Mesendoderm (in vitro differentiated cells): ENCODE results near the gene PLPP4.
A peak's percentile ranks its signal among the peaks of the same experiment; 100 is the strongest.

Experiments used
- DNase-seq: peaks from one replicate; pipeline ENCODE4 v3.0.0; 2013
- H2AK5ac ChIP-seq: 2 replicates; pipeline ENCODE4 v1.6.1; 2013; ENCODE audit warnings: low read length, inconsistent platforms
- H2BK120ac ChIP-seq: 2 replicates; pipeline ENCODE4 v1.6.1; 2013; ENCODE audit warnings: low read depth, mild to moderate bottlenecking, low read length, moderate library complexity, mixed read lengths
- H2BK15ac ChIP-seq: replicated peaks from 2 replicates; pipeline ENCODE4 v1.6.1; 2013; ENCODE audit warnings: low read depth, mild to moderate bottlenecking, moderate library complexity
- H2BK5ac ChIP-seq: 2 replicates; pipeline ENCODE4 v1.6.1; 2013; ENCODE audit warnings: low read length, inconsistent platforms
- H3K18ac ChIP-seq: 2 replicates; pipeline ENCODE4 v1.6.1; 2013; ENCODE audit warnings: mild to moderate bottlenecking, low read length, mixed read lengths
- H3K23ac ChIP-seq: one replicate; pipeline ENCODE4 v1.6.1; 2013; ENCODE audit warnings: low read length
- H3K27ac ChIP-seq: 2 replicates; pipeline ENCODE4 v1.5.1; 2013; ENCODE audit warnings: low read depth, mild to moderate bottlenecking, inconsistent platforms, low read length, moderate library complexity
- H3K27me3 ChIP-seq: 2 replicates; pipeline ENCODE4 v1.6.1; 2013; ENCODE audit warnings: low read length, control low read depth, mild to moderate bottlenecking, inconsistent platforms; ENCODE audit not compliant: insufficient read depth, poor library complexity
- H3K36me3 ChIP-seq: 2 replicates; pipeline ENCODE4 v1.6.1; 2013; ENCODE audit warnings: low read length, inconsistent platforms; ENCODE audit not compliant: control insufficient read depth, insufficient read depth
- H3K4ac ChIP-seq: one replicate; pipeline ENCODE4 v1.6.1; 2013; ENCODE audit warnings: low read depth, mild to moderate bottlenecking, low read length, moderate library complexity
- H3K4me1 ChIP-seq: 2 replicates; pipeline ENCODE4 v1.6.1; 2013; ENCODE audit warnings: low read depth, low read length, inconsistent platforms; ENCODE audit not compliant: control insufficient read depth
- H3K4me2 ChIP-seq: 2 replicates; pipeline ENCODE4 v1.6.1; 2013; ENCODE audit warnings: low read length
- H3K4me3 ChIP-seq: 2 replicates; pipeline ENCODE4 v1.5.1; 2013; ENCODE audit warnings: mild to moderate bottlenecking, low read length
- H3K56ac ChIP-seq: one replicate; pipeline ENCODE4 v1.6.1; 2013; ENCODE audit warnings: low read length
- H3K79me1 ChIP-seq: 2 replicates; pipeline ENCODE4 v1.6.1; 2013; ENCODE audit warnings: low read length, inconsistent platforms
- H3K79me2 ChIP-seq: 2 replicates; pipeline ENCODE4 v1.6.1; 2013; ENCODE audit warnings: mild to moderate bottlenecking, low read length; ENCODE audit not compliant: control insufficient read depth, insufficient read depth
- H3K9ac ChIP-seq: 2 replicates; pipeline ENCODE4 v1.6.1; 2013; ENCODE audit warnings: low read length, inconsistent platforms
- H4K5ac ChIP-seq: one replicate; pipeline ENCODE4 v1.6.1; 2013; ENCODE audit warnings: low read length
- H4K8ac ChIP-seq: one replicate; pipeline ENCODE4 v1.6.1; 2013; ENCODE audit warnings: low read depth, mild to moderate bottlenecking, control low read depth, low read length, moderate library complexity
- WGBS: extraction: QIAGEN DNeasy Blood & Tissue Kit; methylation state at CpG from one replicate; pipeline ENCODE4 v1.1.7; 2013; ENCODE audit warnings: low lambda C conversion rate, missing lambda C conversion rate; ENCODE audit not compliant: insufficient coverage; ENCODE audit errors: extremely low coverage; 5-methylcytosine and 5-hydroxymethylcytosine counted together

Gene PLPP4

DNA sequence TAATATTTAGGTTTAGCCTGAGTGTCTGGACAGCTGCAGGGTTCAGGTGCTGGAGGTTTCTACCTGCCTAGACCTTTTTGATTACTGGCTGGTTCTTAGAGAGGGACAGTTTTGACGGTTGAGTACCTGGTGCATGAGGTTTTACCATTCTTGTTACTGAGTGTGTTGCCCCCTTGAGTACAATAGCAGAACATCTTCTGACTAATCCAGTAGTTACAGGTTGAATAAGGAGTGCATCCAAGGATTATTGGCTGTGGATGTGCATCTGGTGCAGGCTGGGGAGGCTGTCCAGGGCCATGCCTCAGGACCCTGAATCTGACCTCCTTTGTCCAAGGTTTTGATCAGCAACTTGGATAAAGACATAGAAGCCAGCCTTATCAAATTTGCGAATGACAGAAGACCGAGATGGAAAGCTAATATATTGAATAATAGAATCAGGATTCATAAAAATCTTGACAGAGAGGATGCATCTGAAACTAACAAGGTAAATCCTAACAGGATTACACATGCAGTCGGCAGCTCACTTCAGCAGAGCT is 23.1 kb downstream of the PLPP4 start:
- no peak overlapping the region for H3K56ac ChIP-seq
- H3K23ac ChIP-seq, result no peak overlapping the region
- no peak overlapping the region for H3K27ac ChIP-seq
- no peaks in the 10 kb centered on the region for H3K79me1 ChIP-seq
- no peaks in the 10 kb centered on the region for H3K4me1 ChIP-seq
- H3K18ac ChIP-seq, result no peak overlapping the region
- H4K8ac ChIP-seq, result no peak overlapping the region
- WGBS, result no CpG with 5 or more reads among the region's 4 CpGs
- no peak overlapping the region for H3K9ac ChIP-seq
- H2AK5ac ChIP-seq, result no peak overlapping the region
- no peak overlapping the region for H3K4me2 ChIP-seq
- no peaks in the 10 kb centered on the region for H3K27me3 ChIP-seq
- peak; percentile 41 for DNase-seq
- H3K4ac ChIP-seq, result no peak overlapping the region
- no peak overlapping the region for H3K4me3 ChIP-seq
- no peaks in the 10 kb centered on the region for H3K36me3 ChIP-seq
- H2BK15ac ChIP-seq, result no peak overlapping the region
- no peak overlapping the region for H2BK120ac ChIP-seq
- H2BK5ac ChIP-seq, result no peak overlapping the region
- no peaks in the 10 kb centered on the region for H3K79me2 ChIP-seq
- no peak overlapping the region for H4K5ac ChIP-seq

DNA sequence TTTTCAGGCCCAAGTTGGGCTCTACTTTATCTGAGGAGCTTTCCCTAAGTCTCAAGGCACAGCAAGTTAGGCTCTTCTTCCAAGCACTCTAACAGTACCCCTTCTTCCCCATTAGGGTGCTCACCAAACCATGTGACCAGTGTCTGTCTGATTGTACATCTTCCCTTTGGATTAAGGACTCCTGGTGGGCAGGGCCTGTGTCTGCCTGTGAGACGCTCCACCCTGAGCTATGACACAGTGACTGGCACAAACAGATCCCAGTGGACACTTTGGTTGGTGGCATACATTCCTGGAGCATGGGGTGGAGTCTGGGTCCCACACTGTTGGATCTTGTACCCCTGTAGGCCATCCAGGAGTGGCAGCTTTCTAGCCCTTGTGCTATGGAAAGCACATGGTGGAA is 23.8 kb downstream of the PLPP4 start:
- Histone ChIP-seq H3K79me1 (no peaks in the 10 kb centered on the region), H3K4me2 (no peak overlapping the region), H3K27ac (no peak overlapping the region), H3K9ac (no peak overlapping the region), H2AK5ac (no peak overlapping the region), H3K27me3 (no peaks in the 10 kb centered on the region), H4K5ac (no peak overlapping the region), H3K4ac (no peak overlapping the region), H3K56ac (no peak overlapping the region), H3K4me3 (no peak overlapping the region), H2BK120ac (no peak overlapping the region), H3K36me3 (no peaks in the 10 kb centered on the region), H2BK15ac (no peak overlapping the region), H2BK5ac (no peak overlapping the region), H3K79me2 (no peaks in the 10 kb centered on the region), H3K23ac (no peak overlapping the region), H3K4me1 (no peaks in the 10 kb centered on the region), H4K8ac (no peak overlapping the region), H3K18ac (no peak overlapping the region)
- no CpG with 5 or more reads among the region's 1 CpG for WGBS
- no peak for DNase-seq

DNA sequence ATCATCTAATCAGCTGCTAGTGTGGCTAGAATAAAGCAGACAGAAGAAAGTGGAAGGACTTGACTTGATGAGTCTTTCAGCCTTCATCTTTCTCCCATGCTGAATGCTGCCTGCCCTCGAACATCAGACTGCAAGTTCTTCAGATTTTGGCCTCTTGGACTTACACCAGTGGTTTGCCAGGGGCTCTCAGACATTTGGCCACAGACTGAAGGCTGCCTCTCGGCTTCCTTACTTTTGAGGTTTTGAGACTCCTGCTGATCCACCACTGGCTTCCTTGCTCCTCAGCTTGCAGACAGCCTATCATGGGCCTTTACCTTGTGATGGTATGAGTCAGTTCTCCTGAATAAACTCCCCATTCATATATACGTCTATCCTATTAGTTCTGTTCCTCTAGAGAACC is 26.0 kb downstream of the PLPP4 start:
- Histone ChIP-seq H2AK5ac (no peak overlapping the region), H4K5ac (no peak overlapping the region), H3K4me2 (no peak overlapping the region), H3K56ac (no peak overlapping the region), H4K8ac (no peak overlapping the region), H2BK5ac (no peak overlapping the region), H2BK120ac (no peak overlapping the region), H3K79me1 (no peaks in the 10 kb centered on the region), H3K27ac (no peak overlapping the region), H3K18ac (no peak overlapping the region), H3K4me1 (no peaks in the 10 kb centered on the region), H3K4ac (no peak overlapping the region), H3K4me3 (no peak overlapping the region), H3K36me3 (no peaks in the 10 kb centered on the region), H3K79me2 (no peaks in the 10 kb centered on the region), H2BK15ac (no peak overlapping the region), H3K9ac (no peak overlapping the region), H3K27me3 (no peaks in the 10 kb centered on the region), H3K23ac (no peak overlapping the region)
- WGBS, result no CpG with 5 or more reads among the region's 3 CpGs
- DNase-seq, result no peak

DNA sequence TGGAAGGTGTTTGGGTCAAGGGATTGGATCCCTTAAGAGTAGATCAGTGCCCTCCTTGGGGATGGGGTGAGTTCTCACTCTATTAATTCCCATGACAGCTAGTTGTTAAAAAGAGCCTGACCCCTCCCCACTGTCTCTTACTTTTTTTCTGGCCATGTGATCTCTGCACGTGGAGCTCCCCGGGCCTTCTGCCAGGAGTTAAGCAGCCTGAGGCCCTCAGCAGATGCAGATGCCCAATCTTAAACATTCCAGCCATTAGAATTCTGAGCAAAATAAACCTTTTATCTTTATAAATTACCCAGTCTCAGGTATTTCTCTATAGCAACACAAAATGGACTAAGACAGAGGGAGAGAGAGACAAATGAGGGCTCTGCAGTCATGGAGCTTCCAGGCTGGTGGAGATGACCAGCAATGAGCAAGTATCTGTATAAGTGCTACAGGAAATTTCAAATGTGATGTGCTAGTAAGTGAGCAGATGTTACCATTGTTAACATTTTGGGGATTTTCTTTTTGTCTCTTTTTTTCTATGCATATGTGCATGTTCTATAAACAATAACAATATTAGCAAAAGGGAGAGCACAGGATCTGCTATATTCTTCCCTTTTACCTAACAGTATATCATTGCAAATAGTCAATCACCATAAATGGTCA is 26.7 kb downstream of the PLPP4 start:
- no peak for DNase-seq
- Histone ChIP-seq H3K27me3 (no peaks in the 10 kb centered on the region), H4K5ac (no peak overlapping the region), H3K4me1 (no peaks in the 10 kb centered on the region), H3K4me2 (no peak overlapping the region), H3K9ac (no peak overlapping the region), H3K79me2 (no peaks in the 10 kb centered on the region), H3K79me1 (no peaks in the 10 kb centered on the region), H3K4me3 (no peak overlapping the region), H2BK120ac (no peak overlapping the region), H2AK5ac (no peak overlapping the region), H3K56ac (no peak overlapping the region), H4K8ac (no peak overlapping the region), H2BK5ac (no peak overlapping the region), H3K36me3 (no peaks in the 10 kb centered on the region), H3K4ac (no peak overlapping the region), H3K27ac (no peak overlapping the region), H3K18ac (no peak overlapping the region), H3K23ac (no peak overlapping the region), H2BK15ac (no peak overlapping the region)
- no CpG with 5 or more reads among the region's 2 CpGs for WGBS

DNA sequence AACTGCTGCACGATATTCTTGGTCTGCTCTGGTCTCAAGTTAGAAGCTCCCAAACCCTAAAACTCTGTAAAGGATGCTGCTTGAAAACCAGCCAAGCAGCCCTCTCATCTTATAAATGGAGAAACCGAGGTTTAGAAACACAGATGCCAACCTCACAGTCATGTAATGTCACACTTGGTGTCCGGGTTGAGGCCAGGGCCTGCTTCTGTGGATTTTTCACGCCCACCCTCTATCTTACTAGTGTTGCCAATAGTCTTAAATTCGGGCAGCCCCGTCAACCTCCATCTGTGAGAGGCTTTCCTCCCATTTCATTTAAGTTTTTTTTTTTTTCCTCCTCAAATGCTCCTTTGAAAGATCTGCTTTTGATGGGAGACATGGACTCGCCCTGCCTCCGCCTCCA is 28.9 kb downstream of the PLPP4 start:
- no peaks in the 10 kb centered on the region for H3K27me3 ChIP-seq
- no peak overlapping the region for H3K4me2 ChIP-seq
- H4K5ac ChIP-seq, result no peak overlapping the region
- peaks cover 3% of the 10 kb centered on the region for H3K4me1 ChIP-seq
- no peak overlapping the region for H3K9ac ChIP-seq
- no peaks in the 10 kb centered on the region for H3K79me1 ChIP-seq
- H3K27ac ChIP-seq, result no peak overlapping the region
- H2BK120ac ChIP-seq, result no peak overlapping the region
- H2AK5ac ChIP-seq, result no peak overlapping the region
- H3K4me3 ChIP-seq, result no peak overlapping the region
- H4K8ac ChIP-seq, result no peak overlapping the region
- no peak for DNase-seq
- no CpG with 5 or more reads among the region's 8 CpGs for WGBS
- H2BK5ac ChIP-seq, result no peak overlapping the region
- no peak overlapping the region for H3K4ac ChIP-seq
- H3K79me2 ChIP-seq, result no peaks in the 10 kb centered on the region
- H3K18ac ChIP-seq, result no peak overlapping the region
- no peak overlapping the region for H3K56ac ChIP-seq
- no peak overlapping the region for H3K23ac ChIP-seq
- H3K36me3 ChIP-seq, result no peaks in the 10 kb centered on the region
- no peak overlapping the region for H2BK15ac ChIP-seq

DNA sequence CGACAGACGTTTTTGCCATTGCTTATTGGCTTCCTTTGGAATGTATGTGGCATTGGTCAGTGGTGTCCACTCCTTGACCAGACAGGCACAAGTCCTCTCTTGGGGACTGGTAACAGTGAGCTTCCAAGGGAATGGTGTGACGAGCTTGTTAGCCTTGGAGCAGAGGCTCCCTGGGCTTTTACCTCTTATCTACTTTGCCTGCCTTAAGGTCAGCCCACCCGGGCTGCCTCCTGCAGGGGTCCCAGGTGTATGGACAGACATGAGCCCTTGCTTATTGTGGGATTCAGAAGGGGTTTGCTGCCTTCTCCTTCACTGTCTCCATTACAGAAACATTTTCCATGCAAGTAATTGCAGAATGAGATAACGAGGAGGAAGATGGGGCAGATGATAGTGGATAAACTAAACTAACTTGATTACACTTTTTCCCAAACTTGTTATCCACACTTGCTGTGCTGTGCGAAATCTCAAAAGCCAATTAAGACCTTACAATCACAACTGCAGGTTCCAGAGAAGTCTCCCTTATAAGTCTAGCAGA is 29.7 kb downstream of the PLPP4 start:
- Histone ChIP-seq H3K36me3 (no peaks in the 10 kb centered on the region), H3K18ac (no peak overlapping the region), H3K4me1 (peaks cover 3% of the 10 kb centered on the region), H3K56ac (no peak overlapping the region), H3K9ac (no peak overlapping the region), H4K5ac (no peak overlapping the region), H2BK15ac (no peak overlapping the region), H4K8ac (no peak overlapping the region), H2BK120ac (no peak overlapping the region), H3K23ac (no peak overlapping the region), H3K4ac (no peak overlapping the region), H3K79me2 (no peaks in the 10 kb centered on the region), H3K4me3 (no peak overlapping the region), H3K4me2 (no peak overlapping the region), H3K27me3 (no peaks in the 10 kb centered on the region), H2AK5ac (no peak overlapping the region), H3K27ac (peak overlapping the region; percentile 24), H3K79me1 (no peaks in the 10 kb centered on the region), H2BK5ac (no peak overlapping the region)
- DNase-seq, result peak; percentile 67
- WGBS, result no CpG with 5 or more reads among the region's 6 CpGs
